ENCODE data around the gene ATP4B. TPM values are rescaled to one million over a fixed set of nuclear protein-coding genes. Genes with fewer than 3 reads are reported as not detected.
"Not testable (repeated sequence)": the region's sequence is repeated elsewhere in the genome, so short reads cannot be mapped to it uniquely, and the experiment has no call there.

The ATP4B gene
- total RNA-seq, 5 donors from 2014 or later (not counting 1 experiment from before 2014, with no cell fraction given), result not detected

- POLR2A ChIA-PET, result no interaction called here
- peaks cover 16 to 22% of the 10 kb centered on the region in 2 donors for H3K36me3 ChIP-seq (ENCODE audit: control insufficient read depth in 2 of 2, extremely low read depth in 1 of 2, insufficient read depth in 1 of 2, low read length in 1 of 2)
- H3K4me1 Mint-ChIP-seq, result peaks cover 0 to 2% (median 1%) of the 10 kb centered on the region in 3 donors
- CTCF ChIA-PET, result interaction anchor here in 1 of 2 donors (0.6 kb wide), 1 partner anchor 25 kb away, joined by 3 read pairs; no protein-coding TSS in a partner anchor
- H3K36me3 Mint-ChIP-seq, result peaks cover 23% of the 10 kb centered on the region
- H3K9me3 Mint-ChIP-seq, result no peaks in the 10 kb centered on the region
- no peak for ATAC-seq (replicated peaks in 1 of 4)
- no peaks in the 10 kb centered on the region for H3K27me3 Mint-ChIP-seq
- no peak overlapping the region for H3K27ac Mint-ChIP-seq
- H3K4me1 ChIP-seq (ENCODE audit: control insufficient read depth in 1 of 2, extremely low read depth in 1 of 2, insufficient read depth in 2 of 2, low read length in 2 of 2), result peaks cover 0 to 2% of the 10 kb centered on the region in 2 experiments
- DNase-seq, result no peak
- no peak overlapping the region for H3K27ac ChIP-seq (ENCODE audit: low read length)
- no peak overlapping the region for H3K4me3 ChIP-seq (ENCODE audit: control insufficient read depth in 1 of 2, extremely low read depth in 1 of 2, low read length in 1 of 2)
- H3K9me3 ChIP-seq, result no peaks in the 10 kb centered on the region
- no peak overlapping the region for H3K4me3 Mint-ChIP-seq
- no peaks in the 10 kb centered on the region for H3K27me3 ChIP-seq (replicated peaks in 1 of 2; ENCODE audit: control insufficient read depth in 2 of 2, extremely low read depth in 1 of 2, insufficient read depth in 2 of 2, low read length in 1 of 2)
- 94% methylated on average over 11 of the region's 20 CpGs for WGBS (ENCODE audit: insufficient coverage)
Observed at GRCh38 chr13:113623491-113624234, 34.3 kb downstream of the ATP4B start.

DNA sequence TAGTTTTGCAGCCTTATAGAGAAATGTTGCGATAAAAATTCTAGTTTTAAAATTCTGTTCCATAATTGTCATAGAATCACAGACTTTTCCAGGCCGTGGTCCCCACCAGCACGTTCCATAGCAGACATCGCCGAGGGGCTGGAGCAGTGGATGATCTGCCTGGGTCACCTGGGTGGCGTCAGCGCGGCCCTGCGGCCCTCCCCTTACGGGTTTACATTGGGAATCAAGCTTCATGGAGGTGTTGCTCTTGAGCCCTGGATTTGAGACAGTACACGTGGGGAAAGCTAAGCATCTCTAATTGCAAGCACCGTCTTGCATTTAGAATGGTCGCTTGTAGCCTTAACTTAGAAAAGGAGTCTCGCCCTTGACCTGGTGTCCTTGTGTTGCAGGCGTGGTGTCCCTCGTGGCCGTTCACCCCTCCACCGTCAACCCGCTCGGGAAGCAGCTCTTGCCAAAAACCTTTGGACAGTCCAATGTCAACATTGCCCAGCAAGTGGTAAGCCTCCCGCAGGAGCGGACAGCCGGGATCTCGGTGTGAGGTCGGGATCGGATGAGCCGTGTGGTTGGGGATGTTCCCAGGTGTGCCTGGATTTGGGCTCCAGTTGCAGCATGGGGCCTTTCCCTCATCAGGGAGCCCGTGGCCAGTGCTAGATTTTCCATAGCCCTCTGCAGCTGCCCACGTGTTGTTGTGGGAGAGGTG lies 35.1 kb downstream of the ATP4B start:
- CTCF ChIA-PET, result interaction anchor here in 1 of 2 donors (0.6 kb wide), 1 partner anchor 26 kb away, joined by 3 read pairs; no protein-coding TSS in a partner anchor

DNA sequence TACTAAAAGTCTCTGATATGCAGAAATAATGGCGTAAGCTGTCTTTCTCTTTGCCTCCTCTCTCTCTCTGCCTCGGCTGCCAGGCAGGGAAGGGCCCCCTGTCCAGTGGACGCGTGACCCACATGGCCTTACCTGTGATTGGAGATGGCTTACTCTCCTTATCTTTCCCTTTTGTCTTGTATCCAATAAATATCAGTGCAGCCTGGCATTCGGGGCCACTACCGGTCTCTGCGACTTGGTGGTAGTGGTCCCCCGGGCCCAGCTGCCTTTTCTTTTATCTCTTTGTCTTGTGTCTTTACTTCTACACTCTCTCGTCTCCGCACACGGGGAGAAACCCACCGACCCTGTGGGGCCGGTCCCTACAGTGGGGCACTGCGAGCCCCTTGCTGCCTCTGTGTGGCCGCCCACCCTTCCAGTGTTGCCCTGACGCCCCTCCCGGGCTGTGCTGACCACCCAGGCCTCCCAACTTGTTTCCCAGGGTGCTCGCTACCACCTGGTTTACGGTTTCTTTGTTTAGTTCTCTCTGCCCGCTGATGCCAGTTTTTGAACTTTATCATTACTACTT lies 35.9 kb downstream of the ATP4B start:
- POLR2A ChIA-PET; H3K9me3 Mint-ChIP-seq; H3K4me1 ChIP-seq (ENCODE audit: control insufficient read depth in 1 of 2, extremely low read depth in 1 of 2, insufficient read depth in 2 of 2, low read length in 2 of 2); H3K27me3 ChIP-seq (replicated peaks in 1 of 2; ENCODE audit: control insufficient read depth in 2 of 2, extremely low read depth in 1 of 2, insufficient read depth in 2 of 2, low read length in 1 of 2); H3K27me3 Mint-ChIP-seq; H3K4me1 Mint-ChIP-seq; H3K4me3 Mint-ChIP-seq; ATAC-seq (replicated peaks in 1 of 4); CTCF ChIA-PET; H3K4me3 ChIP-seq (ENCODE audit: control insufficient read depth in 1 of 2, extremely low read depth in 1 of 2, low read length in 1 of 2); H3K27ac Mint-ChIP-seq; H3K9me3 ChIP-seq; H3K27ac ChIP-seq (ENCODE audit: low read length); DNase-seq: not testable (repeated sequence)
- H3K36me3 ChIP-seq (ENCODE audit: control insufficient read depth in 2 of 2, extremely low read depth in 1 of 2, insufficient read depth in 1 of 2, low read length in 1 of 2), result peaks cover 11% of the 10 kb centered on the region in 2 donors
- 96% methylated on average over 15 of the region's 20 CpGs for WGBS (ENCODE audit: insufficient coverage)
- peaks cover 12% of the 10 kb centered on the region for H3K36me3 Mint-ChIP-seq

More for the DNA sequence above, 35.1 kb downstream of the ATP4B start:
- Histone ChIP-seq H3K4me1 (ENCODE audit: control insufficient read depth in 1 of 2, extremely low read depth in 1 of 2, insufficient read depth in 2 of 2, low read length in 2 of 2) (no peaks in the 10 kb centered on the region), H3K27ac (ENCODE audit: low read length) (no peak overlapping the region), H3K9me3 (no peaks in the 10 kb centered on the region), H3K36me3 (ENCODE audit: control insufficient read depth in 2 of 2, extremely low read depth in 1 of 2, insufficient read depth in 1 of 2, low read length in 1 of 2) (peaks cover 16 to 18% of the 10 kb centered on the region in 2 donors), H3K27me3 (replicated peaks in 1 of 2; ENCODE audit: control insufficient read depth in 2 of 2, extremely low read depth in 1 of 2, insufficient read depth in 2 of 2, low read length in 1 of 2) (no peaks in the 10 kb centered on the region), H3K4me3 (ENCODE audit: control insufficient read depth in 1 of 2, extremely low read depth in 1 of 2, low read length in 1 of 2) (no peak overlapping the region)
- Mint-ChIP-seq H3K36me3 (peaks cover 17% of the 10 kb centered on the region), H3K27me3 (no peaks in the 10 kb centered on the region), H3K27ac (no peak overlapping the region), H3K4me1 (no peaks in the 10 kb centered on the region), H3K4me3 (no peak overlapping the region), H3K9me3 (no peaks in the 10 kb centered on the region)
- POLR2A ChIA-PET, result no interaction called here
- no peak for ATAC-seq (replicated peaks in 1 of 4)
- DNase-seq, result no peak
- WGBS (ENCODE audit: insufficient coverage), result 96% methylated on average over 27 of the region's 29 CpGs

DNA sequence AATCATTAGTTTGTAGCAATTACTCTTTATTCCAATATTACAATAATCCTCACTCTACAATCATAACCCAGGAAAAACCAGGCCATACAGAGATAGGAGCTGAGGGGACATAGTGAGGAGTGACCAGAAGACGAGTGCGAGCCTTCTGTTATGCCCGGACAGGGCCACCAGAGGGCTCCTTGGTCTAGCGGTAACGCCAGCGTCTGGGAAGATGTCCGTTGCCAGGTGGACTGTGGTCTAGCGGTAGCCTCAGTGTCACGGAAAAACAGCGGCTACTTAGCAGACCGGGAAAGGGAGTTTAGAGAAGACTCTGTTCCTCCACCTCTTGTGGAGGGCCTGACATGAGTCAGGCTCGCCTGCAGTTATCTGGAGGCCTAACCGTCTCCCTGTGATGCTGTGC lies 36.5 kb downstream of the ATP4B start:
- CTCF ChIA-PET, POLR2A ChIA-PET: not testable (repeated sequence)
- 94% methylated on average over 11 of the region's 13 CpGs for WGBS (ENCODE audit: insufficient coverage)

DNA sequence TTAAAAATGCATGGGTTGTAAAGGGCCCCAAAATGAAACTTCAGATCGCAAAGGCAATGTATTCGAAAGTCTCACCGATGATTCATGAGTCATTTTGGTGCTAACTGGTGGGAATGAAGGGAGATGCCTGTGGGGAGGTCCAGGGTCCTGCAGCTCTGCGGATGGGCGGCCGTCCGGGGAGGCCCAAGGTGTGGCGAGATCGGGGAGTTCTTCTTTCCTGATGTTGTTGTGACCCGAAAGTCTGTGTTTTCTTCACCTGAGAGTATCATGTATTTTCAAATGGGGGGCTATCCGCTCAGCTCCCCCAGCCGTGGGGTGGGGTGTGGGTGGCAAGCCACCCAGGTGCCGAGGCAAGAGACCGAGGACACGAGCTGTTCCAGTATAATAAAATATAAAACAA lies 37.0 kb downstream of the ATP4B start:
- Mint-ChIP-seq H3K4me1 (peaks cover 0 to 2% (median 0%) of the 10 kb centered on the region in 3 donors), H3K9me3 (no peaks in the 10 kb centered on the region), H3K27me3 (no peaks in the 10 kb centered on the region), H3K36me3 (peaks cover 8% of the 10 kb centered on the region), H3K27ac (no peak overlapping the region), H3K4me3 (no peak overlapping the region)
- DNase-seq, result no peak
- peaks cover 11 to 12% of the 10 kb centered on the region in 2 donors for H3K36me3 ChIP-seq (ENCODE audit: control insufficient read depth in 2 of 2, extremely low read depth in 1 of 2, insufficient read depth in 1 of 2, low read length in 1 of 2)
- no peaks in the 10 kb centered on the region for H3K27me3 ChIP-seq (replicated peaks in 1 of 2; ENCODE audit: control insufficient read depth in 2 of 2, extremely low read depth in 1 of 2, insufficient read depth in 2 of 2, low read length in 1 of 2)
- no peaks in the 10 kb centered on the region for H3K9me3 ChIP-seq
- no peak for ATAC-seq (replicated peaks in 1 of 4)
- POLR2A ChIA-PET, result no interaction called here
- H3K4me3 ChIP-seq (ENCODE audit: control insufficient read depth in 1 of 2, extremely low read depth in 1 of 2, low read length in 1 of 2), result no peak overlapping the region
- CTCF ChIA-PET, result no interaction called here
- no peaks in the 10 kb centered on the region for H3K4me1 ChIP-seq (ENCODE audit: control insufficient read depth in 1 of 2, extremely low read depth in 1 of 2, insufficient read depth in 2 of 2, low read length in 2 of 2)
- H3K27ac ChIP-seq (ENCODE audit: low read length), result no peak overlapping the region
- 96% methylated on average over 9 of the region's 15 CpGs for WGBS (ENCODE audit: insufficient coverage)

More for the DNA sequence above, 36.5 kb downstream of the ATP4B start:
- H3K27ac Mint-ChIP-seq; DNase-seq; H3K9me3 ChIP-seq; H3K27ac ChIP-seq (ENCODE audit: low read length); ATAC-seq (replicated peaks in 1 of 4); H3K27me3 ChIP-seq (replicated peaks in 1 of 2; ENCODE audit: control insufficient read depth in 2 of 2, extremely low read depth in 1 of 2, insufficient read depth in 2 of 2, low read length in 1 of 2); H3K36me3 Mint-ChIP-seq; H3K27me3 Mint-ChIP-seq; H3K4me1 ChIP-seq (ENCODE audit: control insufficient read depth in 1 of 2, extremely low read depth in 1 of 2, insufficient read depth in 2 of 2, low read length in 2 of 2); H3K9me3 Mint-ChIP-seq; H3K4me1 Mint-ChIP-seq; H3K4me3 Mint-ChIP-seq; H3K4me3 ChIP-seq (ENCODE audit: control insufficient read depth in 1 of 2, extremely low read depth in 1 of 2, low read length in 1 of 2): not testable (repeated sequence)
- H3K36me3 ChIP-seq (ENCODE audit: control insufficient read depth in 2 of 2, extremely low read depth in 1 of 2, insufficient read depth in 1 of 2, low read length in 1 of 2), result peaks cover 11% of the 10 kb centered on the region in 2 donors

DNA sequence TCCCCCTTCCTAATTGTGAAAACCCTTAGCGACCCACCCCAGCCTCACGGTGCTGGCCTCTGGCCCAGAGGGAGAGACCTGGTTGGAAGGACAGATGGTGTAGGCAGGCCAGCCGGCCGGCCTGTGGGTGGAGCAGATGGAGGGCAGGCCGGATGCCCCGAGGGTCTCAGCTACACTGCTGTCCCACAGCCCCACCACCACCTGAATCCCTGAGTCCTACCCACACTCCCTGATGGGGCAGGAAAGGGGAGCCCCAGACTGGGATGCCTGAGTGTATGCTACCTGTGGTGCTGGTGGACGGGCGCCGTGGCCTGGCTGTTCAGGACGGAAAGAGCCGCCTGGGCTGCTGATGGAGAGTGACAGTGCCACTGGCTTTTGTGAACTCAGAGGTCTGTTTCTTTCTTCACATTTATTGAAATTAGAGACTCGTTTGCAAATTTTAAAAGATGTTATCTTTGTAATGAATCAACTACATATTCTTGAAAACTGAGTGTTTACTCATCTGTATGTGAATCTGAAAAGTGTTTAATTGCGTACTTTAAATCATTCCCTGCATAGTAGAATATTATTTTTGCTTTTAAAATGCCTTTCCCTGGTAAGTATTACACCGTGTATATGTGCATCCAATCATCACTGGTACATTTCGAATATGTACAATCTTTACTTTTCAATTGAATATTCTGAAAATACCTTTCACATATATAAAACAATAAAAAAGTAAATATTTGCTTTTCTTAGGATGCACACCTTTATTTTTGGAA lies 37.8 kb downstream of the ATP4B start:
- H3K36me3 Mint-ChIP-seq, result peaks cover 8% of the 10 kb centered on the region
- Histone ChIP-seq H3K27me3 (replicated peaks in 1 of 2; ENCODE audit: control insufficient read depth in 2 of 2, extremely low read depth in 1 of 2, insufficient read depth in 2 of 2, low read length in 1 of 2) (no peaks in the 10 kb centered on the region), H3K4me3 (ENCODE audit: control insufficient read depth in 1 of 2, extremely low read depth in 1 of 2, low read length in 1 of 2) (no peak overlapping the region), H3K27ac (ENCODE audit: low read length) (no peak overlapping the region), H3K4me1 (ENCODE audit: control insufficient read depth in 1 of 2, extremely low read depth in 1 of 2, insufficient read depth in 2 of 2, low read length in 2 of 2) (no peaks in the 10 kb centered on the region), H3K9me3 (no peaks in the 10 kb centered on the region), H3K36me3 (ENCODE audit: control insufficient read depth in 2 of 2, extremely low read depth in 1 of 2, insufficient read depth in 1 of 2, low read length in 1 of 2) (peaks cover 11 to 12% of the 10 kb centered on the region in 2 donors)
- no peak overlapping the region for H3K4me3 Mint-ChIP-seq
- ATAC-seq (replicated peaks in 1 of 4), result no peak
- no peaks in the 10 kb centered on the region for H3K27me3 Mint-ChIP-seq
- ChIA-PET POLR2A (no interaction called here), CTCF (no interaction called here)
- H3K4me1 Mint-ChIP-seq, result peaks cover 0 to 2% (median 0%) of the 10 kb centered on the region in 3 donors
- DNase-seq, result no peak
- H3K27ac Mint-ChIP-seq, result peak overlapping the region in 1 of 2 donors; percentile 43
- H3K9me3 Mint-ChIP-seq, result no peaks in the 10 kb centered on the region
- WGBS (ENCODE audit: insufficient coverage), result no CpG with 5 or more reads among the region's 15 CpGs
